ENCODE data around the gene ATP6V0A1. TPM values are rescaled to one million over a fixed set of nuclear protein-coding genes. Genes with fewer than 3 reads are reported as not detected.
"Not testable (repeated sequence)": the region's sequence is repeated elsewhere in the genome, so short reads cannot be mapped to it uniquely, and the experiment has no call there.

The ATP6V0A1 gene
- total RNA-seq, 4 donors from 2014 or later = 35.9 to 62.7 (median 47.5) TPM

- DNase-seq = no peak
- Histone ChIP-seq H3K27ac (peak overlapping the region; percentile 76 to 97 (median 88)), H3K9me3 (no peaks in the 10 kb centered on the region), H3K4me1 (peaks cover 46 to 100% (median 90%) of the 10 kb centered on the region in 3 donors), H3K36me3 (no peaks in the 10 kb centered on the region), H3K27me3 (no peaks in the 10 kb centered on the region), H3K4me3 (peak overlapping the region in 2 of 4 donors; percentile 3 to 42)
- 38 to 43% methylated on average over 5 to 10 of the region's 11 CpGs for WGBS, 2 donors
- TF ChIP-seq POLR2A (IDR thresholded peaks at IDR 0.05) = no peak
- TF ChIP-seq CTCF (IDR thresholded peaks at IDR 0.05) = no peak
- intact Hi-C loops (cut with DNase I) = no loop called here
Observed at GRCh38 chr17:42411905-42412679, 46.6 kb upstream of the ATP6V0A1 start.

GRCh38 chr17:42413464-42414040, 45.1 kb upstream of the ATP6V0A1 start:
- 51 to 55% methylated on average over 2 to 3 of the region's 3 CpGs for WGBS, 2 donors
- H3K36me3 ChIP-seq = no peaks in the 10 kb centered on the region
- no peak for DNase-seq
- intact Hi-C loops (cut with DNase I) = no loop called here
- H3K27ac ChIP-seq = peak overlapping the region; percentile 57 to 97 (median 74)
- H3K27me3 ChIP-seq = no peaks in the 10 kb centered on the region
- TF ChIP-seq POLR2A (IDR thresholded peaks at IDR 0.05) = no peak
- TF ChIP-seq CTCF (IDR thresholded peaks at IDR 0.05) = no peak
- H3K4me1 ChIP-seq = peaks cover 32 to 100% (median 80%) of the 10 kb centered on the region in 3 donors
- H3K4me3 ChIP-seq = no peak overlapping the region
- no peaks in the 10 kb centered on the region for H3K9me3 ChIP-seq

GRCh38 chr17:42414704-42415409, 43.8 kb upstream of the ATP6V0A1 start:
- DNase-seq = no peak
- TF ChIP-seq CTCF (IDR thresholded peaks at IDR 0.05) (no peak), POLR2A (IDR thresholded peaks at IDR 0.05) (no peak)
- WGBS, 2 donors = 7 to 19% methylated on average over 4 to 5 of the region's 7 CpGs

GRCh38 chr17:42417981-42418380, 40.7 kb upstream of the ATP6V0A1 start:
- H3K4me3 ChIP-seq; H3K36me3 ChIP-seq; DNase-seq; H3K9me3 ChIP-seq; intact Hi-C loops (cut with DNase I): not testable (repeated sequence)
- Histone ChIP-seq H3K27ac (peak overlapping the region in 3 of 4 donors; percentile 30 to 97 (median 95)), H3K27me3 (peaks cover 0 to 11% (median 0%) of the 10 kb centered on the region in 4 donors), H3K4me1 (peaks cover 16 to 100% (median 53%) of the 10 kb centered on the region in 3 donors)
- 48 to 71% methylated on average over 4 to 5 of the region's 5 CpGs for WGBS, 2 donors

More at GRCh38 chr17:42414704-42415409, 43.8 kb upstream of the ATP6V0A1 start:
- intact Hi-C loops (cut with DNase I) = no loop called here
- Histone ChIP-seq H3K27me3 (no peaks in the 10 kb centered on the region), H3K4me1 (peaks cover 26 to 100% (median 76%) of the 10 kb centered on the region in 3 donors), H3K4me3 (peak overlapping the region in 3 of 4 donors; percentile 6 to 50 (median 17)), H3K27ac (peak overlapping the region; percentile 57 to 97 (median 76)), H3K36me3 (no peaks in the 10 kb centered on the region), H3K9me3 (no peaks in the 10 kb centered on the region)

GRCh38 chr17:42421136-42421506, 37.6 kb upstream of the ATP6V0A1 start:
- peaks cover 15 to 94% (median 39%) of the 10 kb centered on the region in 3 donors for H3K4me1 ChIP-seq
- intact Hi-C loops (cut with DNase I) = loop anchor here (10.0 kb wide), 1 partner anchor 94 kb away; no protein-coding TSS in a partner anchor
- no peaks in the 10 kb centered on the region for H3K36me3 ChIP-seq
- 0 to 14% methylated on average over 5 of the region's 6 CpGs for WGBS, 2 donors
- peak overlapping the region; percentile 91 to 99 (median 96) for H3K27ac ChIP-seq
- H3K9me3 ChIP-seq = no peaks in the 10 kb centered on the region
- TF ChIP-seq POLR2A (IDR thresholded peaks at IDR 0.05) (no peak), CTCF (IDR thresholded peaks at IDR 0.05) (no peak)
- no peak for DNase-seq
- H3K27me3 ChIP-seq = peaks cover 0 to 18% (median 0%) of the 10 kb centered on the region in 4 donors
- H3K4me3 ChIP-seq = peak overlapping the region; percentile 59 to 95 (median 86)
